ENCODE data around the gene DDX51. TPM values are rescaled to one million over a fixed set of nuclear protein-coding genes. Genes with fewer than 3 reads are reported as not detected.

DDX51 gene
- total RNA-seq, 3 donors from 2014 or later (not counting 1 experiment from before 2014, with no cell fraction given), result 39.5 to 55.9 (median 54.2) TPM

GRCh38 chr12:132163041-132163910, 19.2 kb upstream of the DDX51 start:
- WGBS (ENCODE audit: insufficient coverage), result 65% methylated on average over 26 of the region's 26 CpGs
- H3K27ac Mint-ChIP-seq, result no peak overlapping the region
- no peak for TF ChIP-seq CTCF (IDR thresholded peaks at IDR 0.05)
- peaks cover 0 to 10% of the 10 kb centered on the region in 2 donors for H3K4me1 Mint-ChIP-seq
- DNase-seq (no peak), ATAC-seq (peak in 1 of 3 donors; percentile 5)
- Histone ChIP-seq H3K27ac (ENCODE audit: low read length) (no peak overlapping the region), H3K27me3 (ENCODE audit: control insufficient read depth, insufficient read depth, low read length) (no peaks in the 10 kb centered on the region), H3K4me1 (ENCODE audit: control insufficient read depth, insufficient read depth, low read length) (peaks cover 20% of the 10 kb centered on the region), H3K9me3 (ENCODE audit: control insufficient read depth, insufficient read depth, low read length) (no peaks in the 10 kb centered on the region), H3K4me3 (ENCODE audit: low read length) (no peak overlapping the region), H3K36me3 (ENCODE audit: control insufficient read depth, insufficient read depth, low read length) (no peaks in the 10 kb centered on the region)
- H3K36me3 Mint-ChIP-seq, result no peaks in the 10 kb centered on the region
- H3K9me3 Mint-ChIP-seq, result peaks cover 3 to 9% of the 10 kb centered on the region in 2 donors
- intact Hi-C loops (cut with micrococcal nuclease), result no loop called here
- no peak overlapping the region for H3K4me3 Mint-ChIP-seq
- peaks cover 0 to 3% of the 10 kb centered on the region in 2 donors for H3K27me3 Mint-ChIP-seq (ENCODE audit: low read depth in 2 of 2)

DNA sequence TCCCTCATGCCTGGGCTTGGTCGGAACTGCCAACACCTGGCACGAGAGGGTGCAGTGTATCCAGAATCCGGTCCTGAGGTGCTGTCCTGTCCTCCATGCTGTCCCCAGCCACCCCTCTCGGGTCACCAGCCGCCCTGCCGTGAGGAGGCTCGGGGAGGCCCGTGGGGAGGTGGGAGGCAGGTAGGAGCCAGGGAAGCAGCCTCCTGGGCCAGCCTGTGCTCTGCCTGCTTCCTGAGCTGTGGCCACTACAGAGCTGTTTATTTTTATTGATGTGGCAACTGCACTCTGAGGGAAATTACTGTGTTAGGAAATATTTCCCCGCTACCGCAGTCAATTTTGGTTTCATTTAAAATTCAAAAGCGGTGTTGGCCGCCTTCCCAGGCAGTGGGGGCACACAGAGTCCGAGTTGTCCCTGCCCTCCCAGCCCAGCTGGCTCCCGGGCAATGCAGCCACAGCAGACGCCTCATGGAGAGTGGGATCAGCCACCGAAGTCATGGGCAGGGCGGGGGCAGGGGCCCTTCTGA, 18.5 kb upstream of the DDX51 start:
- Histone ChIP-seq H3K27me3 (ENCODE audit: control insufficient read depth, insufficient read depth, low read length) (no peaks in the 10 kb centered on the region), H3K4me1 (ENCODE audit: control insufficient read depth, insufficient read depth, low read length) (peaks cover 17% of the 10 kb centered on the region), H3K27ac (ENCODE audit: low read length) (no peak overlapping the region), H3K9me3 (ENCODE audit: control insufficient read depth, insufficient read depth, low read length) (no peaks in the 10 kb centered on the region), H3K4me3 (ENCODE audit: low read length) (no peak overlapping the region), H3K36me3 (ENCODE audit: control insufficient read depth, insufficient read depth, low read length) (peaks cover 6% of the 10 kb centered on the region)
- TF ChIP-seq CTCF (IDR thresholded peaks at IDR 0.05), result no peak
- Mint-ChIP-seq H3K9me3 (peaks cover 3 to 9% of the 10 kb centered on the region in 2 donors), H3K27ac (peak overlapping the region in 1 of 2 donors; percentile 33), H3K36me3 (no peaks in the 10 kb centered on the region), H3K4me1 (peaks cover 0 to 10% of the 10 kb centered on the region in 2 donors), H3K27me3 (ENCODE audit: low read depth in 2 of 2) (peaks cover 0 to 3% of the 10 kb centered on the region in 2 donors), H3K4me3 (no peak overlapping the region)
- ATAC-seq, result peak in 2 of 3 donors; percentile 41 to 51
- DNase-seq, result peak in 1 of 2 donors; percentile 69
- intact Hi-C loops (cut with micrococcal nuclease), result no loop called here
- WGBS (ENCODE audit: insufficient coverage), result 28% methylated on average over 17 of the region's 17 CpGs

DNA sequence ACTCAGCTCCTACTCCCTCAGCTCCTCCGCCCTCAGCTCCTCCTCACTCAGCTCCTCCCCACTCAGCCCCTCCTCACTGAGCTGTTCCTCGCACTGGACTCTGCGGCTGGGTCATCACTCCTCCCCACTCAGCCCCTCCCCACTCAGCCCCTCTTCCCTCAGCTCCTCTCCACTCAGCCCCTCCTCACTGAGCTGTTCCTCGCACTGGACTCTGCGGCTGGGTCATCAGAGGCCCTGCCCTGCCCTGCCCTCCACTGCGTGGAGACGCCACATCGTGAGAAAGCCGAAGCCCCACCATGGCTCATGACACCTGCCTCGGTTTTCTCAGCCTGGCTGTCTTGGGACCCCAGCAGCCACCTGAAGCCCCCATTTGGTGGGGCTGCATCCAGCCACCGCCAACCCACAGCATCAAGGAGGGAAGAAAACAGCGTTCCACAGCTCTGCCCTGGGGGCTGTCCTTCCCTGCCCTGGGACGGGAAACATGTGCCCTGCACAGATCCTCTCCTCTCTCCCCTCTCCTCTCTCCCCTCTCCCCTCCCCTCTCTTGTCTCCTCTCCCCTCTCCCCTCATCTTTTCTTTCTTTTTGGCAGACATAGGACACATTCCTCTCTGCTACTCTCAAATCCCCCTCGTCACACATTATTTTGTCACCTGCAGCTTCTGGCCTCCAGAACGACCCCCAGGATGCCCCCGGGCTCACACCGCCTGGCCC, 17.8 kb upstream of the DDX51 start:
- peaks cover 0 to 8% of the 10 kb centered on the region in 2 donors for H3K4me1 Mint-ChIP-seq
- peaks cover under 1 to 8% of the 10 kb centered on the region in 2 donors for H3K9me3 Mint-ChIP-seq
- WGBS (ENCODE audit: insufficient coverage), result 70% methylated on average over 17 of the region's 17 CpGs
- H3K36me3 Mint-ChIP-seq, result no peaks in the 10 kb centered on the region
- H3K27ac Mint-ChIP-seq, result peak overlapping the region in 1 of 2 donors; percentile 33
- Histone ChIP-seq H3K27ac (ENCODE audit: low read length) (no peak overlapping the region), H3K4me1 (ENCODE audit: control insufficient read depth, insufficient read depth, low read length) (peaks cover 17% of the 10 kb centered on the region), H3K36me3 (ENCODE audit: control insufficient read depth, insufficient read depth, low read length) (peaks cover 10% of the 10 kb centered on the region), H3K4me3 (ENCODE audit: low read length) (no peak overlapping the region), H3K9me3 (ENCODE audit: control insufficient read depth, insufficient read depth, low read length) (no peaks in the 10 kb centered on the region), H3K27me3 (ENCODE audit: control insufficient read depth, insufficient read depth, low read length) (no peaks in the 10 kb centered on the region)
- ATAC-seq (peak in 1 of 3 donors; percentile 10), DNase-seq (no peak)
- no peak overlapping the region for H3K4me3 Mint-ChIP-seq
- no peak for TF ChIP-seq CTCF (IDR thresholded peaks at IDR 0.05)
- intact Hi-C loops (cut with micrococcal nuclease), result no loop called here
- peaks cover 0 to 3% of the 10 kb centered on the region in 2 donors for H3K27me3 Mint-ChIP-seq (ENCODE audit: low read depth in 2 of 2)
